GM12875 (cell line): ENCODE measurements around the gene RGL1.
"Not testable (repeated sequence)": the region's sequence is repeated elsewhere in the genome, so short reads cannot be mapped to it uniquely, and the experiment has no call there.

Source experiments
- H3K4me3 ChIP-seq: one replicate; pipeline ENCODE4 v1.5.1; 2011; ENCODE audit warnings: low read depth, low read length, control low read depth
- TF ChIP-seq, protein P1 (sequence below): IDR thresholded peaks from 2 replicates; pipeline ENCODE4 v1.5.1; 2011; ENCODE audit warnings: low read depth, mild to moderate bottlenecking, control low read depth, inconsistent platforms, low read length, moderate library complexity, borderline replicate concordance; ENCODE audit not compliant: insufficient read depth

The RGL1 gene

DNA sequence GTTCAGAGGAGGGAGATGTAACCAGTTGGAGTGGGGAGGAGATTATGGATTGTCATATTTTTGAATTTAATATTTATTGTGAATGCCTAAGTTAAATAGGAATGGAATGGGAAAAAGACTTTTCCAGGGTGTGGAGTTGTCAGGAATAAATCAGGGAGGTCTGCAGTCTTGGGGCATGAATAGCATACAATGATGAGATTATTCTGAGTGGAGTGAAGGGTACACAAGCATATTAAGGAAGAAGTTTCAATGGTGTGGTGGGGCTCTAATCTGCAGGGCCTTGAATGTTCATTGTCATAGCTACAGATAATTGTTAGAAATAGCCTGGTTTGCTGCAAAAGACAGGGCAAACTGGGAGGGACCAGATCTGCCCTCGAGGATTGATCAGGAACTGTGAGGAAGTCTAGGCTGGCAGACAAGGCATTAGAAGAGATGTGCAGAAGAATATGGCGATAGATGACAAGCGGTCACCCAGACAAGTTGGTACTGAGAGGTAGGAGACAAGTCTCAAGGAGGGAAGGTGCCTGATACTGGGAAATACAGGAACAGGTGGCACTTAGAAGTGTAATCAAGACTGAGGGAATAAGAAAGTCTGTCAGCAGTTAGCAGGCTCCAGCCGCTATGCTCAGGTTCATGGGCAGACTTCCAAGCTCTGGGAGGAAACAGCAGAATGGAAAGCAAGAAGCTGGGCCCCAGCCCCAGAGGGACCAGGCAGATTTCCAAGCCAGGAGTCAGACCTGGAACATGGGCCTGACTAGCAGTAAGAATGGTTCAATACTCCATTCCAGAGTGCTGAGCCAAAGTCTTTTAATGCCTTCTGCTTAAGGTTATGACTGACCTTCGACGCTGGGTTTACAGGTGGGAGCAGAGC is 20.9 kb upstream of the RGL1 start:
- TF ChIP-seq, protein P1, sequence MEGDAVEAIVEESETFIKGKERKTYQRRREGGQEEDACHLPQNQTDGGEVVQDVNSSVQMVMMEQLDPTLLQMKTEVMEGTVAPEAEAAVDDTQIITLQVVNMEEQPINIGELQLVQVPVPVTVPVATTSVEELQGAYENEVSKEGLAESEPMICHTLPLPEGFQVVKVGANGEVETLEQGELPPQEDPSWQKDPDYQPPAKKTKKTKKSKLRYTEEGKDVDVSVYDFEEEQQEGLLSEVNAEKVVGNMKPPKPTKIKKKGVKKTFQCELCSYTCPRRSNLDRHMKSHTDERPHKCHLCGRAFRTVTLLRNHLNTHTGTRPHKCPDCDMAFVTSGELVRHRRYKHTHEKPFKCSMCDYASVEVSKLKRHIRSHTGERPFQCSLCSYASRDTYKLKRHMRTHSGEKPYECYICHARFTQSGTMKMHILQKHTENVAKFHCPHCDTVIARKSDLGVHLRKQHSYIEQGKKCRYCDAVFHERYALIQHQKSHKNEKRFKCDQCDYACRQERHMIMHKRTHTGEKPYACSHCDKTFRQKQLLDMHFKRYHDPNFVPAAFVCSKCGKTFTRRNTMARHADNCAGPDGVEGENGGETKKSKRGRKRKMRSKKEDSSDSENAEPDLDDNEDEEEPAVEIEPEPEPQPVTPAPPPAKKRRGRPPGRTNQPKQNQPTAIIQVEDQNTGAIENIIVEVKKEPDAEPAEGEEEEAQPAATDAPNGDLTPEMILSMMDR, result no peak

DNA sequence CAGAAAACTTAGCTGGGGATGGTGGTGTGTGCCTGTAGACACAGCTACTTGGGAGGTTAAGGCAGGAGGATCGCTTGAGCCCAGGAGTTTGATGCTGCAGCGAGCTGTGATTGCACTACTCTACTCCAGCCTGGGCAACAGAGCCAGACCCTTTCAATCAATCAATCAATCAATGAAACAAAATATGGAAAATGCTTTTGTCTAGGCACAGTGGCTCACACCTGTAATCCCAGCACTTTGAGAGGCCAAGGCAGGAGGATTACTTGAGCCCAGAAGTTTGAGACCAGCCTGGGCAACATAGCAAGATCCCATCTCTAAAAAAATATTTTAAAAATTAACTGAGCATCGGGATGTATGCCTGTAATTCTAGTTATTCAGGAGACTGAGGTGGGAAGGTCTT is 19.0 kb upstream of the RGL1 start:
- not testable (repeated sequence) for H3K4me3 ChIP-seq

More for the DNA sequence above, 20.9 kb upstream of the RGL1 start:
- H3K4me3 ChIP-seq, result no peak overlapping the region

DNA sequence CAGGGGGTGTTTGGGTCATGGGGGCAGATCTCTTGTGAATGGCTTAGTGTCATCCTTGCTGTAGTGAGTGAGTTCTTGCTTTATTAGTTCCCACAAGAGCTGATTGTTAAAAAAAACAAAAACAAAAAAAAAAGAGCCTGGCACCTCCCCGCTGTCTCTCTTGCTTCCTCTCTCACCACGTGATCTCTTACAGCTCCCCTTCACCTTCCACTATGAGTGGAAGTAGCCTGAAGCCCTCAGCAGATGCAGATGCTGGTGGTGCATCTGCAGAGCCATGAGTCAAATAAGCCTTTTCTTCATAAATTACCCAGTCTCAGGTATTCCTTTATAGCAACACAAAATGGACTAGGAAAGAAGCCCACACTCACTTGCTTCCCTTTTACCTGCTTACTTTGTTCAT is 17.2 kb upstream of the RGL1 start:
- H3K4me3 ChIP-seq, result no peak overlapping the region
- TF ChIP-seq, protein P1, result no peak

DNA sequence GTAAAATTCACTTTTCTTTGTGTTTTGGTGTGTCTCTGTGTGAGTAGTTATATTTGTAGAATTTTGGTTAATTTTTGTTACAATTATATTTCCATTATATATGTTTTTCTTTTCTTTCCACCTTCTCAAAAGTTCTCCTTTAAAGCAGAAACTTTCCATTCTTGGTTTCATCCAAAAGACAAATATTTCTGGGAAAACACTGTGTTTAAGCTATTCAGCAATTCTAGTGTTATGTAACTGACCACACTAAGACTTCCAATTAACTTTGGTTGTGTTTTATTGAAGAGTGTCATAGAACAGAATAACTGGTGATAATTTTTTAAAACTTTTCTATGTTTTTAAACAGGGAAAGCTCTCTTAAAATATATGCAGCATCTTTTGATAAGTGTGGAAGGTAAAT is 13.6 kb upstream of the RGL1 start:
- no peak overlapping the region for H3K4me3 ChIP-seq

DNA sequence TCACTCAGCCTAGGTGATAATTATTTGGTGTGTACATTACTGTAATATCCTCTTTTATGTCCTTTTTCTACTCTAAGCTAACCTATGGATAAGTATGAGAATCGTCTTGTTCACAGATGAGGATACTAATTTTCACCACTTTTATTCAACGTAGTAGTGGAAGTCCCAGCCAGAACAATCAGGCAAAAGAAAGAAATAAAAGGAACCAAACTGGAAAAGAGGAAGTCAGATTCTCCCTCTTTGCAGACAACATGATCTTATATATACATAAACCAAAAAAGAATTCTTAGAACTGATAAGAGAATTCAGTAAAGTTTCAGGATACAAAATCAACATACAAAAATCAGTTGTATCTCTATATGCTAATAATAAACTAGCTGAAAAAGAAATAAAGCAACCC is 12.6 kb upstream of the RGL1 start:
- TF ChIP-seq, protein P1, result no peak
- H3K4me3 ChIP-seq, result no peak overlapping the region

More for the DNA sequence above, 13.6 kb upstream of the RGL1 start:
- TF ChIP-seq, protein P1, result no peak

DNA sequence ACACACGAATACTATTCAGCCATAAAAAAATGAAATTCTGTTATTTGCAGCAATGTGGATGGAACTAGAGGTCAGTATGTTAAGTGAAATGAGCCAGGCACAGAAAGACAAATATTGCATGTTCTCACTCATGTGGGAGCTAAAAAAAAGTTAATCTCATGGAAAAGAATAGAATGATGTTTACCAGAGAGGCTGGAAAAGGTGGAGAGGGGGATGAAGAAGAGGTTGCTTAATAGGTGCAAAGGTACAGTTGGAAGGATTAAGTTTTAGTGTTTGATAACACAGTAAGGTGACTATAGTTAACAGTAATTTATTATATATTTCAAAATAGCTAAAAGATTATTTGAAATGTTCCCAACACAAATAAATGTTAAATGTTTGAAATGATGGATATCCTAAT is 10.8 kb upstream of the RGL1 start:
- TF ChIP-seq, protein P1, result no peak
- H3K4me3 ChIP-seq, result no peak overlapping the region

DNA sequence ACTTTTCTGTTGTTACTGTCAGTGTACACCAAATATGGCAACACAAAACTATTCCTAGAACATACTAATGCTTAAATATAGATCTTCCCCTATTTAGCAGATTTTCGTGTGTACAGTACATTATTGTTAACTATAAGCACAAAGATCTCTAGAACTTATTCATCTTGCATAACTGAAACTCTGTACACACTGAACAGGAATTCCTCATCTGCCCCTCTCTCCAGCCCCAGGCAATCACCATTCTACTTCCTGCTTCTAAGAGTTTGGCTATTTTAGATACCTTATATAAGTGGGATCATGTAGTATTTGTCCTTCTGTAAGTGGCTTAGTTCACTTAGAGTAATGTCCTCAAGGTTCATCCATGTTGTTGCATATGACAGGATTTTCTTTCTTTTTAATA is 4.5 kb upstream of the RGL1 start:
- TF ChIP-seq, protein P1, result no peak

More for the DNA sequence above, 4.5 kb upstream of the RGL1 start:
- no peak overlapping the region for H3K4me3 ChIP-seq
